Measurements from ENCODE around the gene CHMP3.
"Not testable (repeated sequence)": the region's sequence is repeated elsewhere in the genome, so short reads cannot be mapped to it uniquely, and the experiment has no call there.

CHMP3 gene

DNA sequence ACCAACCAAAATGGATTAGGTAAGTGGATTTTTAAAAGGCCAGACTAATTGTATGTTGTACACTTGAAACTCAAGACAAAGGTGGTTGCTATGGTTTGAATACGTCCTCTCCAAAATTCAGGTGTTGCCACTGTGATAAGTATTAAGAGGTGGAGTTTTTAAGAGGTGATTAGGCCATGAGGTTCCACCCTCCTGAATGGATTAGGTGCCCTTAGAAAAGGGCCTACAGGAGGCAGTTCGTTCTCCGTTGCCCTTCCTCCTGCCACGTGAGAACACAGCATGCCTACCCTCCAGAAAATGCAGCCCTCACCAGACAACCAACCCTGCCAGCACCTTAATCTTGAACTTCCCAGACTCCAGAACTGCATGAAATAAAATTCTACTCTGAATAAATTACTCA, 51.2 kb downstream of the CHMP3 start:
- no peak for DNase-seq (ENCODE audit: low spot score)

DNA sequence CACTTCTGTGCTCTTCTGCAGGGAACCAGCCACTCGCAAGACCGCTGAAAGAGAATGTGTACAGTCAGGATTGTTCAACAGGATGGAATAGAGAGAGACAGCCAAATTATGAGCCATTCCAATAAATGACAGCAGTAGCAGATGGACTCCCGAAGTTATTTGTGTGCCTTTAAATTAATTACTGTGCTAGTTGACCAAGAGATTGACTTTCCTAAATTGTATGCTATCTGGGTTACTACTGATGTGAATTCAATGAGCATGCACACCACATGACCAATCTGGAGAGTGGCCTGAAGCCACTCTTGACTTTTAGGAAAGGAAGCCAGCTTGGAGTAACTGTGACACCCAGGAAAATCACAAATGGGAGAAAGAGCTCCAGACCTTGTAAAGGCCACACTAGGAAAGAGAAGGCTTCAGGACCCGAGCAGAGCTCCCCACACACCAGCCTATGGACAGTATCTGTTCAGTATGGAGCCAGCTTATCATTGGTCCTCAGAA, 52.8 kb downstream of the CHMP3 start:
- DNase-seq (ENCODE audit: low spot score): no peak

DNA sequence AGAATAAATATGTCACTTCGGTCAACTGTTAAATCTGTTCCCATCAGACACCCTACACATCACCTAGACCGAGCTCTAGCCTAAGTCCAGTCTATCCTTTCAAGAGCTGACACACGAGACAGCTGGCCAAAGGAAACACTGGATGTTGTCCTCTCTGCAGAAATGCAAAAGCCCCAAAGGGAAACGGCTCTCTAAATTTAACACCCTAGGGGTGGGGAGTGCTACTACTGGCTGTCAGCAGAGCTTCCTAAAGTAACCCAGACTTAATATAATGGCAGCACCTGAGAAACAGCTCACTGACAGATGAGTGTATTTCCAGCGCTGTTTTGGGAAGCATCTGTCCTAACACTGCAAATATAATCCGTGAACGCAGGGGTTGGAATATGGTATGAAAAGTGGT, 55.6 kb downstream of the CHMP3 start:
- no peak for DNase-seq (ENCODE audit: low spot score)

DNA sequence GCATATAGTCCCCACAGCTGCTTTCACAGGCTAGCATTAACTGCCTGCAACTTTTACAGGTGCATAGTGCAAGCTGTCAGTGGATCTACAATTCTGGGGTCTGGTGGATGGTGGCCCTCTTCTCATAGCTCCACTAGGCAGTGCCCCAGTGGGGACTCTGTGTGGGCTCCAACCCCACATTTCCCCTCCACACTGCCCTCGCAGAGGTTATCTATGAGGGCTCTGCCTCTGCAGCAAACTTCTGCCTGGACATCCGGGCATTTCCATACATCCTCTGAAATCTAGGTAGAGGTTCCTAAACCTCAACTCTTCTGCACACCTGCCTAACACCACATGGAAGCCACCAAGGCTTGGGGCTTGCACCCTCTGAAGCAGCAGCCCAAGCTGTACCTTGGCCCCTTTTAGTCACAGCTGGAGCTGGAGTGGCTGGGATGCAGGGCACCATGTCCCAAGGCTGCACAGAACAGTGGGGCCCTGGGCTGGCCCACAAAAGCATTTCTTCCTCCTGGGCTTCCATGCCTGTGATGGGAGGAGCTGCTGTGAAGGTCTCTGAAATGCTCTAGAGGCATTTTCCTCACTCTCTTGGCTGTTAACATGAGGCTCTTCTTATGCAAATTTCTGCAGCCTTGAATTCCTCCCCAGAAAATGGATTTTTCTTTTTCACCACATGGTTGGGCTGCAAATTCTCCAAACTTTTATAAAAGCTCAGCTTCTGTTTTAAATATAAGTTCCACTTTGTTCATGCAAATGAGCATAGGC, 62.7 kb downstream of the CHMP3 start:
- DNase-seq (ENCODE audit: low spot score): no peak

DNA sequence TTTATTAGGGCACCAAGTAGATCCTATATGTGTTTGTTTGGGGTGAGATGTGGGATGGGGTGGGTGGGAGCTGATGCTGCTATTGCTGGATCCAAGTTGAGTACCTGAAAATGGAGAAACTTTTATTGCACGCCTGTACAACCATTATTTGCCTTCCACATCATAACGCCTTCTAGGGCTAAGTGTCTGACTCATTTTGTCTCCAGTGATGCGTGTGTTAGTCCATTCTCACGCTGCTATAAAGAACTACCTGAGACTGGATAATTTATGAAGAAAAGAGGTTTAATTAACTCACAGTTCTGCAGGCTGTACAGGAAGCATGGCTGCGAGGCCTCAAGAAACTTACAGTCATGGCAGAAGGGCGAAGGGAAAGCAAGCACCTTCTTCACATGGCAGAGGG, 63.9 kb downstream of the CHMP3 start:
- no peak for DNase-seq (ENCODE audit: low spot score)

DNA sequence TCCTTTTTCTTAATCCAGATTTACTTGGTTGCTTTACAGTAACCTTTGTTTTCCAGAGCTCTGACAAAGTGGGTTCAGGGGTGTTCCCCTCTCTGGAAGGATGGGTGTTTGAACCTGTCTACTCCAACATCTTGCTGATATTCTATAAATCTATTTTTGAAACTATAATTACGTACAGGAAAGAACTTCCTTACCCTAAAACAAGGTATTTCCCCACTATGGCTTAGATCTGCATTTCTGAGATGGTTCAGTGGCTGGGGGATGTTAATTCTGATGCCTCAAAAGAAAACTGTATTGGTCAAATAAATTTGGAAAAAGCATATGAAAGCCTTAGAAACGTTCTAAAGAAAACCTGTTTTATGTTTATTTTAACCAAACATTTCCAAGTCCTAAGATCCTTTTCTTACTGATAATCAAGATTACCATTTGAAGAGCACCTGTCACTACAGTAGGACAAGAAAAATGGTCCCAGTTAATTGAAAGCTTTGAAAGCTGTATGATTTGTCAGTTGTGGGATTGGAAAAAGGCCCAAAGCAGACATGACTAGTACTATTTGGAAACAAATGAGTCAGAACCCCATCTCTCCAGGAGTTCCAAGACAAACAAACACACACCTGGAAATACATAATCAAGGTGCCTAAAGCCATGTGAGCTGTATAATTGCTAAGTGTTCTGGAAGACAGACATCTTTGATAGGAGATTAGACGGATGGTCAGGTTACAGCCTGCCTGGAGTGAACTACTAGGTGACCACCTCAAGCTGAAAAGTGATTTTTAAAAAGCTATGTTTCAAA, 64.6 kb downstream of the CHMP3 start:
- DNase-seq (ENCODE audit: low spot score): no peak

DNA sequence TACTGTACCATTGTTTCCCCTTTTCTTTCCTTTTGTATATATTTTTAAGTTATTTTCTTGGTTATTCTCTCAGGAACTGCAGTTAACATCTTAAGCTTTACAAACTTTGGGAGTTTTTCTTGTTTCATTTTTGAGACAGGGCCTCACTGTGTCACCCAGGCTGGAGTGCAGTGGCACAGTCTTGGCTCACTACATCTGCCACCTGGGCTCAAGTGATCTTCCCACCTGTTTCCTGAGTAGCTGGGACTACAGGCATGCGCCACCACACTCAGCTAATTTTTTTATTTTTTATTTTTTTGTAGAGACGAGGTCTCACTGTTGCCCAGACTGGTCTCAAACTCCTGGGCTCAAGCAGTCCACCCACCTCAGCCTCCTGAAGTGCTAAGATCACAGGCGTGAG, 66.9 kb downstream of the CHMP3 start:
- DNase-seq (ENCODE audit: low spot score): not testable (repeated sequence)

DNA sequence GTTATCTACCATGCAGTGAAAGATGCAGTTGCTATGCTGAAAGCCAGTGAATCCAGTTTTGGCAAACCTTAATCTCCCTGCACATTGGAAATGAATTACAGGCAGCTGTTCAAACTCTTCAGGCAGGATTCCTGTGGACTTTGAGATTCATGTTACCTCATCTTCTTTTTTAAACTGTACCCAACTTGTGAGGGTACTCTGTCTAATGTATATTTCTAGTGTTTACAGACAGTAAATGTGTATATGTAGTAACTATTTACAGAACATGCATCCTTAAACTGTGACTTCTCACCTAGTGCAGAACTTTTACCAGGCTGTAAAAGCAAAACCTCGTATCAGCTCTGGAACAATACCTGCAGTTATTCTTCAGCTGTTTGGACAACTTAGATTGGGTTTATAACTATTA, 71.2 kb downstream of the CHMP3 start:
- DNase-seq (ENCODE audit: low spot score): no peak

DNA sequence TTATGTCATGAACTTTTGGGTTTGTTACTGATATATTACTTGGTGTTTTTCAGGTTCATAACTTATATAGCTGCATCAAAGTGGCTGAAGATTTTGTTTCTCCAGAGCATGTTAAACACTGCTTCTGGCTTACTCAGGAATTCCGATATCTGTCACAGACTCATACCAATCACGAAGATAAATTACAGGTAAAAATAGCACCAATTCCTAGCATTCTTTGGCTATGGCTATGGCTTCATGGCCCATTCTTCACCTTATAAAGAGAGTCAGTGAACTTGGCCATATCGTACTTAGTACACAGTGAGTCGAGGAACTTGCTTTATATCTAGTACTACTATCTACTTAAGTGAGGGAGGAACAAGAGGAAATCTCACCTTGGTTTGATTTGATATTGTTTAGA, 72.2 kb downstream of the CHMP3 start:
- DNase-seq (ENCODE audit: low spot score): no peak

DNA sequence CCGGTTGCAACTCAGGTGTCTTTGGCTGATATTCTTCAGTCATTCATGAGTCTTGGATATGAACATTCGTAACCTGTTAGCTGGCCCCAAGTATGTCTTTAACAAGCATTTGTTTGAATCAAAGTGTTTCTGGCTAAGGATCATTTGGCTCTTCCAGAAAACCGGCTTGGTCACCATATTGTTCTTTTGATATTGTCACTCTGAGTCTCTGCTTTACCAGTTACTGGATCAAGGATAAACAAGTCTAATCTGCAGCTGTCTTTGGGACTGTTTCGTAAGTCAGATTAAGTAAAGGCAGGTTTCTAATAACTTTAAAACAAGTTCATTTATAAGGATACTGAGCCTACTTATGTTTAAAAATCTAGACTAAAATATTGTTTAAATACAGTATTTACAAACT, 73.0 kb downstream of the CHMP3 start:
- DNase-seq (ENCODE audit: low spot score): no peak

DNA sequence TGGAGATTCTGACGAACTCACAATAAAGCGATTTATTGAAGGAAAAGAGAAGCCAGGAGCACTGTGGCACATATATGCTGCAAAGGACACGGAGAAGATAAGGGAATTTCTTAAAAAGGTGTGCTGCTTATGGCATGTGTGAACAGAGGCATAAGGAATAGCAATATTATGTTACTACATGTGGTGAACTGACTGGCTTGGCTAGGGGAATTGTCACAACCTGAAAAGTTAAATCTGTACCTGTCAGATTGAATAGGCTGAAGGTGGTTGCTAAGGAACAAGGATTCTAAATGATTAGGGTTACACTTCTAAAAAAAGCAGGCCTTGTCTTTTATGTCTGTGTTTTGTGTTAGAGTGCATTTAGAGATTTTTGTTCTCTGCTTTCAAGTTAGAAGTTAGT, 73.7 kb downstream of the CHMP3 start:
- no peak for DNase-seq (ENCODE audit: low spot score)

DNA sequence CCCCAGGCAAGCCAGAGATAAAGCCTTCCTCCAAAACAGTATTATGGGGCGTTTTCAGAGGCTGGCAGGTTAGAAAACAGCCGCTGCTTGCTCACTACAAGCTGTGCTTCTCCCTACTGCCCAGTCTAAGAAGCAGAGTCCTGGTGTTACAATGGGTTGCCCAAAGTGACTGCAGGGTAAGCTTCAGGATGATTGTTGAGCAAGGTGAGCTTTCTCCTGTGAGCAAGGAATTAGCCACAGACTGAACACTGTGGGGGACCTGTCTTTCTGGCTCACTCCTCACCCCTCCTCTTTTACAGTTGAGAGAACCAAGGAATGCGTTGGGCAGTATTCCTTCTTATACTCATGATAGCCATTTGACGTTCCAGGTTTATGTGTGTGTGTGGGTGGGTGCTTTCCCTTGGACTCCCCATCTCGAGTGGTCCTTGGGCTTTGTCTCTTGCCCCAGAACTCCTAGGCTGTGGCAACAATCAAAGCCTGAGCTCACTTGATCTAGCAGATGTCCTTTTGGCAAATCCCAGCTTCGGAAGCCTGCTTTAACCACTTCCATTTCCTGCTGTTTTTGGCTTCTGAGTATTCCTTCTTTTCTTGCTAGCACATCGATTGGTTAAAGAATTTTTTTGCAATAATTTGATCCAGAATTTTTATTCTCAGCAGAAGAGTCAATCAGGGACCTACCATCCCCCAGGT, 74.5 kb downstream of the CHMP3 start:
- no peak for DNase-seq (ENCODE audit: low spot score)

DNA sequence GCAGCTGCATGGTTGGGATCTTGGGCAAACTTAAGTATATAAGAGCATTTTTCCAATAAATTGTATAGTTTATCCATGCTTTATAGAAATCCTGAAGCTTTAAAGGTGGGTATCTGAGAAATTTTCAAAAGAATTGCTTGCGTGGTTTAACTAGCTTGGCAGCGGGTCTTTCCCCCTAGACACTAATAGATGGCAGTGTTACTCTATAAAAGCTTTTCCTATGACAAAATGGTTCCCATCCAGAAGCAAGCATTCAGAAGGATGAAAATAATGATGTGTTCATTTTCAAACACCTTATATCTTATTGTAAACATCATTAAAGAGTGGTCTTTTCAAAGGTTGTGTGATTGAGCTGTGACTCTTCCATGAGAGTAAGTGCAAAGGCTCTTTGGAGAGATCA, 76.2 kb downstream of the CHMP3 start:
- DNase-seq (ENCODE audit: low spot score): no peak

DNA sequence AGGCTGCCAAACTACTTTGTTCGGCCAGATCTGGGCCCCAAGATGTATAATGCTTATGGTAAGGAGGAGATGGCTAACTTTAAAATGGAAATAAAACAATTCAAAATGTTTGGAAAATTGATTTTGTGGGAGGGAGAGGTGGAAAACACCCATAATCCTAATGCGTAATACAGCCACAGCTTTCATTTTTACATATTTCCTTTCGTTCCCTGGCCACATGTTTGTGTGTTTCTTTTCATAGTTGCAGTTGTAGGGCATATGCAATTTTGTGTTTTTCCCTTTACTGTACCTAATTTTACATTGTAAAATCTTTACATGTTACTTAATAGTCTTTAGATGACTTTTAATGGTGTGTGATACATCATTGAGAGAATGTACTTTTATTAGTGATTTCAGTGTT, 77.4 kb downstream of the CHMP3 start:
- DNase-seq (ENCODE audit: low spot score): no peak

DNA sequence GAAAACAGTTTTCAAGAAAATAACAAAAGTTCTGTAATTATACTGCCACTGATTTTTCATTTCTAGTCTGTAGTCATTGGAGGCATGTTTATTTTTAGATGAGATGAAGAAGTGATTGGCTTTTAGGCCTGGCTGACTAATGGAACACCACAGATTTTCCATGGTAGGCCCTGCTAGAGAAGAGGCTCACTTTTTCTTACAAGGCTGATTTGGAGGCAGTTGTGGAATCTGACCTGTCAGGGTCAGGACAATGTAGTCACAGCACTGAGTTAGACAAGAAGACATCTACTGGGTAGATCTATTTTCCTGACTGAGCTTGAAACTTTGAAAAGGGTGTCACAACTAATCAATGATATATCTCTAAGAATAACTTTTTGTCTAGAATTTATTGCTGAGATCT, 78.1 kb downstream of the CHMP3 start:
- no peak for DNase-seq (ENCODE audit: low spot score)

DNA sequence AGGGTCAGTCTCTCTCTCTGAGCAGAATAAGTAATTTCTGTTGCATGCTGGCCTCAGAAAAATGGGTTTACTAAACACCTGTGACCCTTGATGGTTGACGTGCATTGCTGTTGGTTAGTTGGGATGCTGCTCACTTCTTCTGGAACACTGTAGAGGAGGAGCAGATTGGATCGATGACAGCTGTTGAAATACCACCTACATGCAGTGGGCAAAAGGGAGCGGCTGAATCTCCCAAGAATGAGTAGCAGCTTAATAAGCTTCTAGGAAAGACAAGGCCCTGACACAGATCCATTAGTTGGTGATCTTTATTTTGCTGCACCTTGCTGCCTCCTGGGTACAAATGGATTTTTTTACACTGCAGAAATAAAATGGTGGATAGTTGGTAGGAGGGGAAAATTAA, 78.9 kb downstream of the CHMP3 start:
- DNase-seq (ENCODE audit: low spot score): no peak

DNA sequence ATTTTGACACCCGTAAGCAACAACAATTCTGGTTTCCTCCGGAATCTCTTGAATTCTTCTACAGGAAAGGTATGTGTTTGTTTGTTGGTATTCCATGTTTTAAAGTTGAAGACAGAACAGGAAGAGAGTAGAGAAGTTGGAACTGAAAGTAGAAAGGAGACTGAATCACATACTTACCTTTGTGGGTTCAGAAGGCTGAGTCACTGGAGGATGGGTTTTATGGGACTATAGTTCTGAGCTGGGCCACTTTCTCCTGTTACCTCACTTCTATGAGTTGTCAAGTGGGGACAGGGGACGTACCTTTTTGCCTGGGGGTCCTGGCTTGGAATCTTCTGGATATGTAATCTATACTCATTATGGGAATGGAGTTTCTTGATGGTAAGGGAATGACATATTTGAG, 81.2 kb downstream of the CHMP3 start:
- DNase-seq (ENCODE audit: low spot score): no peak

DNA sequence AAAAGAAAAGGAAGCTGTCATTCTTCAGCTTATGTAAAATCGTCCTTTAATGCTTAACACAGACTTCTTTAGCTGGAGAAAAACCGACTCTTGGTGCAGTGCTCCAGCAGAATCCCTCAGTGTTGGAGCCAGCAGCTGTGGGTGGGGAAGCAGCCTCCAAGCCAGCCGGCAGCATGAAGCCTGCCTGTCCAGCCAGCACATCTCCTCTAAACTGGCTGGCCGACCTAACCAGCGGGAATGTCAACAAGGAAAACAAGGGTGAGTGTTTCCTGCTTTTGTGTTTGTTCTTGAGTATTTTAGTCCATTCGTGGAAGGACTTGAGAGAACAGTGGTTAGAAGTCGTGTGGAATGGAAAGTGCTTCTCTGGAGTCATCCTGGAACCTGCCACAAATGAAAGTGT, 83.1 kb downstream of the CHMP3 start:
- no peak for DNase-seq (ENCODE audit: low spot score)

DNA sequence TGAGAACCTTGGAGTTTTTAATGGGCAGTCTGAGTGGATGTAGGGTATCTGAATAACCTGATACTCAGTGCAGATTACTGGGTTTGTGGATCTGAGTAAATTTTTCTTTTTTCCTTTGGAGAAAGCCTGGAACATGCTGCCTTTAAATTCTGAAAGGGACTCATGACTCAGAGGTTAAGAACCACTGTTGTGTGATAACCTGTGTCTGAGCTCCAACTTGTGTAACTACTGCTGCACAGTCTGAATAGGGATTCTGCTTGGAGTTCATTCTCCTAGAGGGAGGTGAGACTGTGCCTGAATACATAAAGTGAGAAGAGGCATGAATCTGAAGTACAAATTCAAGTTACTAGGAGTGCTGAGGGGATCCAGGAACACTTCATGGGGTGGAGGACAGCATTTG, 85.9 kb downstream of the CHMP3 start:
- DNase-seq (ENCODE audit: low spot score): no peak

DNA sequence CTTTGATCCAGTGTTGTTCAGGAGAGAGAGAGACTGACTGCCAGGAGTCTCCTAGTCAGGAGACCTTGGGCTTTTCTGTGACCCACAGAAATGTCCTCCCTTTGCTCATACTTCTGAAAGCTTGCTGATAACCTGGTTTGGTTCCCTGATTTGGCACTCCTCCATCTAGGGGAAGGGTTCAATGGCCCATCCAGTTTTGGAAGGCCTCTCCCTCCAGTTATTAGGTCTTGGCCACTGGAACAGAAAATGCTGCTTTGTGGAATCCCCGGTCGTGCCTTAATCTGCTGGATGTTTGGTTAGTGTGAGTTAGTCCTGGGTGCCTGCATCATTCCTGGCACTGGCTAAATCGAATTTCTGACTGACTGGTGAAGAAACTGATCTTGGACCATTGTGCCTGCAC, 86.3 kb downstream of the CHMP3 start:
- DNase-seq (ENCODE audit: low spot score): no peak

DNA sequence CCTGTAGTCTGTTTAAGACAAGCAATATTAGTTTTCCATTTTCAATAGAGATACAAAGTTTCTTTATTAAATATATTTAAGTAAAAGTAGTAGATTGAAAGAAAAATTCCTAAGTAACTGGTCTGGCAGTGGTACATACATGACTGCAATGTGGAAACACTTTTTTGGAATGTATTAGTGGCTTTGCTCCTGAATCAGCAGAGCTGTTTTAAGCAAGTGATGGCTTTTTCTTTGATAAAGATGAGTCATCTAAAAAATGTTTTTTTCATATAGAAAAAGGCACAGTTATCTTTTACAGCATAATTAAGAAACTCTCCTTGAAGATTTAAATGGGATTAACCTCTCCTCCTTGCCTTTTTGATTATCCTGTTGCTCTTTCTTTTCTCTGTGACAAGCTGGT, 87.2 kb downstream of the CHMP3 start:
- no peak for DNase-seq (ENCODE audit: low spot score)

DNA sequence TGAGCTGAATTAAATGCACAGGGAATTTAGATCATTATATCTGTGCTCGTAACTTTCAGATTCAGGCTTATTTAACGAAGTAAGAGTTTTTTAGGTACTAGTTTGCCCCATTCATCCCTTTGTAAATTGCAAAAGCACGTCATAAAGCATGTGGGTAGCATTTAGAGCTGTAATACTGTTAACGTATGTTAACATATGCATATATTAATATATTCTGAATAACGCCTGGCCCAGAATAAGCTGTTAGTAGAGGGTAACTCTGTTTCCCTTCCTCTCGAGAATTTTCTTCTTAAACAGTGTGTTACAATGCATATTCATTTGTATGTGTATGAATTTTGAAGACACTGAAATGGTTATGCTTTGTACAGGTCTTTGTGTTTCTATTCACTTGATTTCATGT, 91.6 kb downstream of the CHMP3 start:
- DNase-seq (ENCODE audit: low spot score): no peak

DNA sequence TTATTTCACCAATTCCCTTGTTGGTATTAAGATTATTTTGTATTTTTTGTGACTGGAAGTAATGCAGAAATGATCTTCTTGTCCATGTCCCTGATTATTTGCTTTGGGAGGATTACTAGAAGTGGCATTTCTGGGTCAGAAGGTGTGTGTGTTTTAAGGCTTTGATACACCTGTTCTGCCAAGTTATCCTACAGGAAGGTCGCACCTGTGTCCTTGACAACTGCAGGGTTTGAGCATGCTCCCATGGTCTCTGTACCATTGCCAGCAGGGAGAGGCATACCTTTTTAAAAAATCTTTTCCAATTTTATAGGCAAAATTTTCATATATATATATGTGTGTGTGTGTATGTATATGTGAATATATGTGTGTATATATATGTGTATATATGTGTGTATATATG, 92.4 kb downstream of the CHMP3 start:
- DNase-seq (ENCODE audit: low spot score): no peak

All from SK-N-DZ (cell line).